HG02678 (cell line): Measurements from ENCODE around the gene SLC22A12.

ENCODE experiments used
- ATAC-seq: cut with Tn5 transposase; IDR thresholded peaks from one replicate; pipeline ENCODE4 v1.9.1; 2021; ENCODE audit warnings: mild to moderate bottlenecking, moderate library complexity; ENCODE audit not compliant: unreplicated experiment

SLC22A12 gene

DNA sequence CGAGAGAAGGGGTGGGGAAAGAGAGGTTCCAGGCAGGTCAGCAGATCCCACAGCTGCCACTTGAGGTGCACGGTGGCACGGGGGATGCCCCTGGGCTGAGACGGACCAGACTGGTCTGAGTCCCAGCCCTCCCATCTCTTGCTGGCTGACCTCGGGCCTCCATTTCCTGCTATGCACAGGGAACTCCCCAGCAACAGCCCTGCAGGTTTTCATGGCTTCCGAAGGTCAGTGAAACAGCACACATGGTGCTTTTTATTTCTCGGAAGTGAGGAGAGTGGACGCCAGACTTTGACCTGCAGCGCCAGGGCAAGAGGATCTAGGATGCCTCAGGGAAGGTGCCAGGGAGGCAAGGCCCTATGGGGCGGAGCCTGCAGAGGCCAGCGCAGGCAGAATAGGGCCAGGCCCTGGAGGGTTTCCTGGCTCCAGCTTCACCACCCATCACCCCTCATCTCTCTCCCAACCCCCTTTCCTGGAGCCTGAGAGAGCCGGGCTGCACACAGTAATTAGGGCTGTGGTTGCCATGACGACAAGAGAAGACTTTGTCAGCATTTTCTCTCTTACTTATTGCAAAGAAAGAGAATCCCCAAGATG lies 29.5 kb downstream of the SLC22A12 start:
- ATAC-seq = no peak

DNA sequence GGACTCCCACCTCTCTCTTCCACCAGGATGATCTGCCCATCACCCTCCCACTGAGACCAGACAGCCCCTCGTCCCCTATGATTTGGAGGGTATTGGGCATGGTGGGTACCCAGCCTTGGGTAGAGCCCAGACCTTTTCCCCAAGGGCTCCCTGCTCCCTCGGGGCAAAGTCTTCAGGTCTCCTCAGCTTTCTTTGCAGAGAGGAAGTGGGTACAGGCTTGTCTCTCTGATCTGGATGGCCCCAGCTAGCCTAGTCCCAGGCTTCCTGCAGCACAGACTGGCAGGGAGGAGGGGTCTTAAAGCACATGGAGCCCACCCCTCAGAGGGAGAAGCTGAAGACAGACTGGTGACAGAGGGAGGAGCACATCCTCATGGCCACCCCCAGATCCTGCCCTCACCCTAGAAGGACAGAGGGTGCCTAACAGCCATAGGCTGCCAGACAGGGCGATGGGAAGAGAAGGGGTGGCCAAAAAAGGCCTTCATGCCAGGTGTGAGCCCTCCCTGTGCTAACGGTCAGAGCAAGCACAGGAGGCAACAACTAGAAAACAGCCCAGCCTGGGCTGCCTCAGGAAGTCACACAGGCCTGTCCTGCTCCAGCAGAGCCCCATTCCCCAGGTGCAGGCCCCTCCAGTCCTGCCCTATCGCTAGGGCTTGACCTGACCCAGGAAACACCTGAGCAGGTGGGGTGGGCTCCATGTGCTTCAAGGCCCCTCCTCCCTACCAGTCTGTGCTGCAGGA lies 30.4 kb downstream of the SLC22A12 start:
- ATAC-seq = no peak

DNA sequence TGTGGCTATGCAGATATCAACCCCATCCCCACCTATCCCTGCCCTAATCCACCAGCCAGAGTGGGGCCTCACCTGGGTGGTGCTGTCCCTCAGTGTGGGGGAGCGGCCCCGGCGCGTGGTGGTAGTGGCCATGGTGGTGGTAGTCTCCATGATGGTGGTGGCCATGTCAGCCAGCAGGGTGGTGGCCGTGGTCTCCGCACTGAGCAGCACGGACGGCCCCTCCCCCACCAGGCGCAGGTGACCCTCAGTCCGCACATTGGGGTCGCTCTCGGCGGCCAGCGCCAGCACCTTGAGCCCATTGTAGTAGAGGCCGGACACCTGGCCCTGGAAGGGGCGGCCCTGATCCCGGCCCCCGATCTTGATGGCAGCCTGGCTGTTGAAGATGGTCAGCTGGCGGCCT lies 31.7 kb downstream of the SLC22A12 start:
- no peak for ATAC-seq

DNA sequence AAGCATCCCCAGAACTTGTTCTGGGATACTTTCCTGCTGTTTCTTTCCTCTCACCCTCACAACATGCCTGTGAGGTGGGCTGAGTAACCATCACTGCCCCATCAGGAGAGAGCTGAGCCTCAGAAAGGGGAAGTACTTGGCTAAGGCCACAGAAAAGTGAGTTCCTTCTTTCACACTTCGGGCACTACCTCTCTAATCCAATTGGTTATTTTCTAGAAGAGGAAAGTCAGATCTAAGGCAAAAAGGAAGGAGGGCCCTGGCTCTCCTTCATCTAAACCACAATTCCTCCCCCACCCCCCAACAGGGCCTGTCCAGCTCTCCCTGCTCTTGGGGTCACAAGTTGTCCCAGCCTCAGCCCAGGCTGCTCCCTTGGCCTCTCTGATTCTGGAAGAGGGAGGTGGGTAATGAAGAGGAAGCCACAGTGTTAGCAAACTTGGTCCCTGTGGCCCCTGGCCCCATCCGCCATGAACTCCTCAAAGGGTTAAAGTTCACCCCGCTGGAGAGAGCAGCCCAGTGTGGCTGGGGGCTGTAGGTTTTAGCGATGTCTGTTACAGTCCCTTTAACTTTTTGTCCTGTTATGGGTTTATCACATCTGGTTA lies 34.0 kb downstream of the SLC22A12 start:
- ATAC-seq = no peak

DNA sequence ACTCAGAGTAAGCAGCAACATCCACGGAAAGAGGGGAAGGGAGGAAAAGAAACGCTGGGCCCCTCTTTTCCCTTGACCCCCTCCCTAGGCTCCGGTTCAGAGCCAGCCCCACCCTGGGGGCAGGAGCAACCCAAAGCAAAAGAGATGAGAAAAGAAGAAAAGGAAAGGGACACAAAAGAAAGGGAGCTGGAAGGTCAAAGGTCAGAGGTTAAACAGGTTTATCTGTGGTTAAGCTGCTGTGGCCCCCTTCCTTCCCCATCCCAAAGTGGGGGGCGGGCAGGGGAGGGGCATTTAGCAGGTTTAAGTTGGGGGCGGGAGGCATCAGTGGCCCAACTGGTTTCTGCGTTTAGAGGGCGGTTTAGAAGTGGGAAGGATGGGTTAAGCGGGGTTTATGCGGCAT lies 35.6 kb downstream of the SLC22A12 start:
- ATAC-seq = no peak

DNA sequence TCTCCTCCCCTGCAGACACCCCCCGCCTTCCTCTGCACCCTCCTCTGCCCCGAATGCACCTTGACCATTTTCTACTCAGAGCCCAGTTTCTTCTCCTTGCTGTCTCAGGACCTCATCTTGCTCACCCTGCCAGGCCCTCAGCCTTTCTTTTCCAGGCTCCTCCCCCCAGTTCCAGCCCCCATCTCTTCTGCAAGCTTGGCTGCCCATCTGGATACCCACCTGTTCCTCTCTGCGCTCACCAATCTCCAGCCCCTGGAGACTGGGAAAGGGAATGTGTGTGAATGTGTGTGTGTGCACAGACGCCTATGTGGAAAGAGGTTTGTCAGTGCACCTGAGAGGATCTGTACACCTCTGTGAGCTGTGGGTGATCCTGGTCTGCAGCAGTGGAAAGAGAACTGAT lies 36.4 kb downstream of the SLC22A12 start:
- ATAC-seq = no peak

DNA sequence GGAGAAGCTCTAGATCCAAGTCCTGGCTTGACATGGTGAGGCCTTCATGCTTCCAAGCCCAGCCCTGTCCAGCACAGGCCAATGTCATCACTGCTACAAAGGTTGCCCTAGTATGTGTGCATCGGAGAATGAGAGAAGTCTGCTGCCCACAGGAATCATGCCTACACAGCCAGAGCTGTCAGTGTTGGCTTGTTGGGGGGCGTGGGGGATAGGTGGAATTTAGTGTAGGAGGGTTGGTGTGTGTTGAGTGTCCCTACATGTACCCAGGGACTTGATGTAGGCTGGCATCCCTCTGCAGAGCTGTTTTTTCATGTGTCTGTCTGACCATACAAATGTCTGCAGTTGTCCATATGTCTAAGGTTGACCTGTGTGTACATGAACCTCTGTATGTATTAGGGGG lies 37.6 kb downstream of the SLC22A12 start:
- no peak for ATAC-seq

DNA sequence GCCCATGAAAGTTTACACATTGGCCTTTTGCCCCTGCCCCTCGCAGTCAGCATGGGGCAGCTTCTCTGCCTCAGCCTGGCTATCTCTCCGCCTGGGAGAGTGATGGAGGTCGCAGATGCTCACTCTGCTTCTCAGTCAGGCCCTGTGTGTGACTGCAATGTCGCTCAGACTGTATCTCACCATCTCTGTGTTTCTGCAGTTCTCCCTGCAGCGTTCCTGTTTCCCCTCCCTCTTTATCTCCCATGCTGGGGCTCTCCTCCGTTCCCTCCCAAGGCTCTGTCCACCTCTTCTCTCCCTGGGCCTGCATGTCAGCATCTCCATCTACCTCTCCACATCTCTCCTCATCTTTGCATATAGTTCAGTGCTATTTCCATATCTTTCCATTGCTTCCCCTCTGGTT lies 38.1 kb downstream of the SLC22A12 start:
- ATAC-seq = no peak

DNA sequence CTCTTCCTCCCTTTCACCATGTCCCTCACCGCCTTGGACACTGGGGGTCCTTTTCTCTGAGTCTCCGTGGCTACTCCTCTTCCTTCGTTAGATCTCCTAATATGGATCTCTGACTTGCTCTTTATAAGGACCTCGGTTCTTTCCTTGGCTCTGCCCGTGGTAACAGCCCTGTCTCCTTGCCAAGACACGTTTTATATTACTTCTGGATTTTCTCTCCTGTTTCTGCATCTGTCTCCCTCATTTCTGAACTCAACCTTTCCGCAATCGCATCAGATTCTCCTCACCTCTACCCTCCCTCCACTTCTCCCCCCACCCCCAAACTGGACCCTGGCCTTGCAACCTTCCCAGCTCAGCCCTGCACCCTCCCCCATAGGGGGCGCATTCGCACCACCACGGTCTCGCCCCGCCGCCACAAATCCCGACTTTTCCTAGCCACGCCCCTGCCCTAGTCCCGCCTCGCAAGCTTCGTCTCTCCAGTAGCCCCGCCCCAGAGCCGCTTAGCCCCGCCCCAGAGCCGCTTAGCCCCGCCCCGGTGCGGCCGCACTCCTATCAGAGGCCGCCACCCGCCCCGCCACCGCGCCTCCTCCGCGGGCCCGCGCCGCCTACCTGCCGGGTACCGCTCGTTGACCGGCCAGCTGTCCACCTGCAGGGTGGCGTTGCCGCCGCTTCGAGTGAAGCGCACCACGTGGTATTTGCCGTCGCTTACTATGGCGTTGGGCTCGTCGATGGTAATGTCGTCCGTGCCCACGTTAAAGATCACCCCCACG lies 39.0 kb downstream of the SLC22A12 start:
- no peak for ATAC-seq

DNA sequence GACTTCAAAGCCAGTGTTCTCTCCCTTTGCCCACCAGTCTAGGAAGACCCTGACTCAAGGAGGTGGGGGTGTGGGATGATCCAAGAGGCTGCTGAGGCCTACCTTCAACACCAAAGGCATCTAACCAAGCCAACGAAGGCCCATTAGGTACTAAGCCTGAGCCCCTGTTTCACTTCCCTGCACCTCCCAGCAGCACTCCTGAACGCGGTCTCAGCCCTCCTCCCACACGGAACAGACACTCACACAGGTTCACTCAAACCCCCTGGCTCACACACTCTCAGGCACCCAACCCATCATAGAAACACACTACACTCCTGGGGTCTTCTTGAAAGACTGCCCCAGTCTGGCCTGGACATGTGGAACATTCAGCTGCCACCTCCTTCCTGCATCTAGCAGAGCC lies 40.7 kb downstream of the SLC22A12 start:
- ATAC-seq = no peak

DNA sequence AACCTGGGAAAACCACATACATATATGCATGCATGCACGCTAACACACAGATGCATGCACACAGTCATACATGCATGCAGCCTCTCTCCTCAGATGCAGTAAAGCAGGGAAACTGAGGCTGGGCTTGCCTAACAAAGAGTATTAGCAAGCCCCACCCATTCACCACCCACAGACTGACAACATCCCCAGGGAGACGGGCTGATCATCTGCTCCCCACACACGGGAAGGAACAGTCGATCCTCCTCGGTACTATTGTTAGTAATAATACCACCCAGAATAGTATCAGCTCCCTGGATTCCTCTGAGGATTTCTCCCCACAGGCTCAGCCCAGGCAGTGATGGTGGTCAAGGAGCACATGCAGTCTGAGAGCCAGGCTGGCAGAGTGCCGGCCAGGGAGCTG lies 41.2 kb downstream of the SLC22A12 start:
- no peak for ATAC-seq

DNA sequence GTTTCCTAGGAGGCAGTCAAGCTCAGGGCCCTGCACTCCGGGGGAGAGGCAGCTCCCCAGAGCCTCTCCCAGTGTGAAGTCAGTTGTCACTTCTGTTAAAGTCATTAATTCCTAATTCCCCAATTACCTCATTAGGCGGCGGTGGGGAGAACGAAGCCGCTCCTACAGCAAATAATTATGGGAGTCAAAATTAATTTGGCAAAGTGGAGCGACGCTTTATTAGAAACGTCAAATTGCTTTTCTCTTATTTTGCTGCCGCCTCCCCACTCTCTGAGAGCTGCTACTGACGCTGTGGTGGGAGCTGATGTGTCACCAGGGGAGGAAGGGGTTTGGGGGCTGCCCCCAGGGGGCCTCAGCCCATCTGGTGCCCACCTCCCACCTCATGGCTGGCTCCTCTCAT lies 41.6 kb downstream of the SLC22A12 start:
- ATAC-seq = no peak

DNA sequence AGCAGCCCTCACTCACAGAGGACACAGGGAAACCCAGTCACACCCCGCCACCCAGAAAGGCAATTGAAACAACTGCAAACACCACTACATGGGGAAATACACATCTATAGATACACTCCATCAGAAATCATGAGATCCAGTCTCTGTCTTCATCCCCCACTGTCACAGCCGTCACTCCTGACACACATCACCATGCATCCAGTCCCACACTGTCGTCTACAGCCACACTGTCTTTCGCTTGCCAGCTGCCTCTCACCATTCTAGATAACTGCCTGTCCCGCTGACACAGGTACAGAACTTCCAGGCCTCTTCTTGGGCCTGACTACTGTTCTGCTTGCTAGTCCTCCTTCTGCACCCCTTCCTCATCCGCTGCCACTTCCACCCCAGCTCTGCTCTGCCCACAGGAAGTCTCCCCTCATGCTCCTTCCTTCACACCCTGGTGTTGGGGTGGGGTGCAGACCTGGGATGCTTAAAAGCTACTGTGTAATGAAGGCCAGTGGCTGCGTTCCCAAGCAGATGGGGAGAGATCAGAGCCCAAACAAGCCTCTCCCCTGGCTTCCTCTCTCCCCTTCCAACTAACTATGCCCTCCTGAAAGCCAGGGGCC lies 42.6 kb downstream of the SLC22A12 start:
- ATAC-seq = no peak

DNA sequence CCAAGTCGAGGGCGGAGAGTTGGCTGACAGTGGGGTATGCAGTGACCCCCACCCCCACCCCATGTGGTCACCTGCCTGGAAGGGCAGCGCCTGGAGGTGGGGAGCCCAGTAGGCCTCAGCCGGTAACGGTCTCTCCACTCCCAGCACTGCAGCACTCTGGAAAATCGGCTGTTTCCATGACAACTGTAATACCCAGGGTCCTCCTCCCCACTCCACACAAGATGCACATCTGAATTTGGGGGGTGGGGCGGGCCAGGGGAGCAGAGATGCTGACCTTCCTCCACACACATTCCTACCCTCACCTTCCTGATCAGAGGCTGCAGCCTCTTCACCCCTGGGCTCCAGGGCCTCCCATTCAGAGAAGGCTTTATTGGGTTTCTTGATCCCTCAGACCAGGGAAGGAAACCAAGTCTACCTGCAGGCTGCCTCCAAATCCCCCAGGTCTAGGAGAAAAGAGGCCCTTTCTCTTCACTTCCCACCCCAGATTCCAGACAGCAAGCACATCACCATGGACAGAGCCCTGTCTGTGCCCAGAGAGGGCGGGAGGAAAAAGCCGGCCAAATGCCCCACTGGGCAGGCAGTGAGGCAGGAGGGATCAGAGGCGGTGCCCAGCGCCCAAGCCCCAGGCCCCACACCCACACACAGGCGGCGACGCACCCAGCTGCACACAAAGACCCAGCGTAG lies 46.5 kb downstream of the SLC22A12 start:
- ATAC-seq = no peak

DNA sequence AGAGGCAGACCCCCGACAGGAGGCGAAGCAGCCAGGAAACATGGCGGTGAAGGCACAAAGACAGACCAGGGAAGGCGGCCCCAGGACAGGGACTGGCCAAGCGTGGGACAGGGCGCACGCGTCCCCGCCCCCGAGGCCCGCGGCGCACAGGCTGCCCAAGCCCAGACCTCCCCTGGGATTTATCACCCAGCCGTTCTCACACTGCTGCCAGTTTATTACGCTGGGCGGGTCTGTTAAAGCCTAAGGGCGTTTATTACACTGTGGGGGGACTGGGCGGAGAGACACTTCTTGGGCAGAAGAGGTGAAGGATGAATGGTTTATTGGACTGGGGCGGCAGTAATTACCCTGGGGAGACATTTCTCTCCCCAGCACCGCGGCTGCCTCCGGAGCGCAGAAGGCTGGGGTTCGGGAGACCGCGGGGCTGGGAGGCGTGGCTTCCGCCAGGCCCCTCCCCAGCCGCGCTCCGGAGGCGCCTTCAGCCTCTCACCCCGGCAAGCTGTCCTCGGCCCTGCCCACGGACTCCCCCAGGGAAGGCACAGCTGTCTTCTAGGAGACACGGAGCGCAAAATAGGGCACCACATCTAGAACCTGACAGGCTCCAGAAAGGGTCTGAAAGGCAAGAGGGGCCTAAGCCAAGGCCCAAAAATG lies 47.1 kb downstream of the SLC22A12 start:
- no peak for ATAC-seq

DNA sequence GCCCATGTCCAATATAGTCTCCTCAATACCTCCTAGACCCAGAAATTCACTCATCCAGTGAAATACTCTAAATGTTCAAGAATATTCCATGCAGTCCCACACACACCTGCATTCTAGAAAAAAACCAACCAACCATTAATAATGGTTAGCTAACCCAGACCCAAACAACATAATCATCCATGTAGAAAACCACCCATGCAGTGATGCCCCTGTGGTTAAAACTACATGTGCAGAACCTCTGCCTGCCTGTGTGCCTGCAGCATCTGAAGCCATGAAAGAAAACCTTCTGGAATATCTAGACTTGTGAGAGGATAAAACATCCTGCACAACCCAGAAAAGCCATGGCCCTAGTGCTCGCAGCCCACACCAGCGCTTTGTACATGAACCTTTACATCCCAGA lies 47.8 kb downstream of the SLC22A12 start:
- ATAC-seq = no peak

DNA sequence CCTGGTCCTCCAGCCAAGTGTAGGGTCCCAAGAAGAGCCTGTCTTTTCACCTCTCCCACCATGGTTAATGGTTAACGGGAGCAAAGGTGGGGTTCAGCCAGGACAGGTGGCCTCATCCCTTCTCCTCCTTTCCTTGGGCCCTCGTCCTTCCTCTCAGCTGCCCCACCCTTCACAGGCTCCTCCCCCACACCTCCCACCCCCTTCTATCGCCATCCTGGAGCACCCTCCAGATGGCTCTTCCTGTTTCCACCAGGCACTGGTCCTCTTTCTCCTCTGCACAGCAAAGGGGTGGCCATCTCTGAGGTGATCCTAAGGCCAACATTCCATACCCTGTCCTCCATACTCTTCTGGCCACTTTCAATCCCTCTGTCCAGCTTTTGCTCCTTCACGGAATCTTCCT lies 48.9 kb downstream of the SLC22A12 start:
- ATAC-seq = no peak

DNA sequence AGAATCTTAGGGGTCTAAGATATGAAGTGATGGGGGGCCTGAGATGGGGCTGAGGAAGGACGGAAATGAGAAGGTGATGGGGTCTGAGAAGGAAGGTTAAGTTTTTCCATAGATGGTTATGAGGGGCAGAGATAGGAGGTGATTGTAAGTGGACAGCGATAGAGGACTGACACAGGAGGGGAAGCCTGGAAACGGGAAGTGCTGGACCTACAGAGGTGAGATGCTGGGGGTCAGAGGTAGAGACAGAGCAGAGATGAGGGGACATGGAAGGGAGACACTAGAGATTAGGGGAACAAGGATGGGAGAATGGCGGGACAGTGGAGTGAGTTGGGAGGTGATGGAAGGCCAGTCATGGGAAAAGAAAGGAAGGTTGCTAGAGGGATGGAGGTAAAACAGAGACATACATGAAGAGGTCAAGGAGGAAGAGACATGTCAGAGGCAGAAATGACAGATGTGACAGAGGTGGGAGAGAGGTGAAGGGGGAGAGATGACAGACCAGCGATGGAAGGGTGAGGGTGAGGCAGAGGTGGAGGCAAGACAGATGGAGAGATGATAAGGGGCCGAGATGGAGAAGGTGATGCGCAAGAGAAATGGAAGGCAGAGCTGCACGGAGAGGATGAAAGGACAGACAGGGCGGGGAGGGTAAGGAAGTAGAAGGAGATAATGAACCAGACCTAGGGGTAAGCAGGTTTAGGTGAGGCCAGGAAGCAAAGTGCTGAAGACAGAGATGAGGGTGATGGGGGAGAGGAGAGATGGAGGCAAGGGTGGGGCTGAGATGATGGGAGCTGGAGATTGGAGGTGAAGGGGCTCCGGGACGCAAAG lies 50.8 kb downstream of the SLC22A12 start:
- no peak for ATAC-seq

DNA sequence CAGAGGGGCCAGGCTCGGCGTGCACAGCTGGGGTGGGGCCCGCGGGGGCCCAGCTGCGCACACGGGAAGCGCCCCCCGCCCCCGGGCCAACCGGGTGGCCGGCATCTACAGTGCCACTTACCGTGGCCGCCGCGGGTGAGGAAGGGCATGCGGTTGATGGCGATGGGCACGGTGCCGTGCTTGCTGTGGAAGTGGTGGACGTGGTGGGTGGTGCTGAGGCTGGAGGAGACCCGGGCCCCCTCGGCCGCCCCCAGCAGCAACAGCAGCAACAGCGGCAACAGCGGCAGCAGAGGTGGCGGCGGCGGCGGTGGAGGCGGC lies 51.4 kb downstream of the SLC22A12 start:
- ATAC-seq = no peak

DNA sequence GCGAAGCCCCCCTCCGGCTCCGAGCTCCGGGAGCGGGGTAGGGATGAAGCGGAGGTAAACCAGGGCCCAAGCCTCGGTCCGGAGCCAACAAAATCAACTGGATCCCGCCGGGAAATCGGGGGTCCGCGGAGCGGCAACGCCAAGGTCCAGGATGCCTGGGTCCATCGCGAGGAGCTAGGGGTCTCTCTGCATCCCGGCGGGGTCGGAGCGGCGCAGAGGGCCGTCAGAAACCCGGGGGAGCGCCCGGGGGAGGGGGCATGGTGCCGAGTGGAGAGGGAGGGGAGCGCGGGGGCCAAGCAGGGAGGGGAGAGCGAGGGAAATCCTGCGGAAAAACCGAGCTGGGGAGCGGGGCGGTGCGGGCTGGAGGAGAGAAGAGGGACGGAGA lies 51.8 kb downstream of the SLC22A12 start:
- no peak for ATAC-seq
